Liver (tissue), 9 donors: ENCODE results near the gene MRPS18B. TPM values are rescaled to one million over a fixed set of nuclear protein-coding genes. Genes with fewer than 3 reads are reported as not detected.

Experiments used
- DNase-seq: peaks from one replicate; pipeline ENCODE4 v3.0.0-alpha.2; 2017; ENCODE audit warnings: low spot score
- H3K27ac ChIP-seq, 2 donors: one replicate each; pipeline ENCODE4 v1.7.0; 2013; ENCODE audit warnings: inconsistent platforms in 2 of 2, low read length in 2 of 2, control low read depth in 1 of 2, low read depth in 1 of 2, mild to moderate bottlenecking in 1 of 2
- H3K27me3 ChIP-seq, 4 donors: one replicate each; pipeline versions ENCODE4 v1.6.1 to v1.7.0; 2013; ENCODE audit warnings: low read length in 3 of 4, inconsistent platforms in 1 of 4, mild to moderate bottlenecking in 1 of 4, moderate library complexity in 1 of 4; ENCODE audit not compliant: control insufficient read depth in 4 of 4, insufficient read depth in 4 of 4
- H3K36me3 ChIP-seq, 4 donors: one replicate each; pipeline versions ENCODE4 v1.6.1 to v1.7.0; 2013; ENCODE audit warnings: low read length in 3 of 4, mild to moderate bottlenecking in 3 of 4, low read depth in 1 of 4, moderate library complexity in 1 of 4; ENCODE audit not compliant: control insufficient read depth in 4 of 4, insufficient read depth in 3 of 4
- H3K4me1 ChIP-seq, 4 donors: one replicate each; pipeline versions ENCODE4 v1.6.1 to v1.7.0; 2013; ENCODE audit warnings: low read length in 3 of 4, mild to moderate bottlenecking in 3 of 4, moderate library complexity in 1 of 4; ENCODE audit not compliant: control insufficient read depth in 4 of 4, insufficient read depth in 4 of 4
- H3K4me3 ChIP-seq, 3 donors: one replicate each; pipeline versions ENCODE4 v1.6.1 to v1.7.0; 2013; ENCODE audit warnings: low read length in 3 of 3, control low read depth in 1 of 3, low read depth in 1 of 3, mild to moderate bottlenecking in 1 of 3
- H3K9ac ChIP-seq, 2 donors: one replicate each; pipeline ENCODE4 v1.7.0; 2013; ENCODE audit warnings: low read length in 2 of 2, mild to moderate bottlenecking in 2 of 2, moderate library complexity in 2 of 2, control low read depth in 1 of 2, low read depth in 1 of 2
- H3K9me3 ChIP-seq, 4 donors: one replicate each; pipeline versions ENCODE4 v1.6.1 to v1.7.0; 2013; ENCODE audit warnings: low read length in 3 of 4; ENCODE audit not compliant: control insufficient read depth in 4 of 4
- ATF3 ChIP-seq: IDR thresholded peaks from 2 replicates; pipeline ENCODE4 v1.6.1; 2016; ENCODE audit warnings: antibody characterized with exemption
- CTCF ChIP-seq: fragments of 150-350 bp; IDR thresholded peaks from 2 replicates; pipeline ENCODE4 v1.5.1; 2017; ENCODE audit warnings: improper control_type of control experiment, low read depth, low read length; ENCODE audit not compliant: missing input control
- EGR1 ChIP-seq, 2 donors: IDR thresholded peaks; 2 replicates each; pipeline ENCODE4 v1.6.1; 2016 to 2018; ENCODE audit warnings: antibody characterized with exemption in 2 of 2, low read depth in 2 of 2
- FOXA1 ChIP-seq: IDR thresholded peaks from 2 replicates; pipeline ENCODE4 v1.6.1; 2016; ENCODE audit warnings: antibody characterized with exemption
- HNF4A ChIP-seq, 2 donors: conservative IDR thresholded peaks; 2 replicates each; pipeline ENCODE4 v1.6.1; 2016; ENCODE audit warnings: antibody characterized with exemption in 2 of 2, mild to moderate bottlenecking in 2 of 2
- HNF4G ChIP-seq: IDR thresholded peaks from 2 replicates; pipeline ENCODE4 v1.6.1; 2016; ENCODE audit warnings: antibody characterized with exemption
- JUND ChIP-seq, 2 donors: IDR thresholded peaks; 2 replicates each; pipeline ENCODE4 v1.6.1; 2016; ENCODE audit warnings: antibody characterized with exemption in 2 of 2
- MAX ChIP-seq: IDR thresholded peaks from 2 replicates; pipeline ENCODE4 v1.6.1; 2016; ENCODE audit warnings: antibody characterized with exemption
- RAD21 ChIP-seq, 2 donors: IDR thresholded peaks; 2 replicates each; pipeline ENCODE4 v1.6.1; 2016; ENCODE audit warnings: antibody characterized with exemption in 2 of 2, mild to moderate bottlenecking in 2 of 2
- REST ChIP-seq: IDR thresholded peaks from 2 replicates; pipeline ENCODE4 v1.6.1; 2016; ENCODE audit warnings: antibody characterized with exemption, mild to moderate bottlenecking
- SP1 ChIP-seq: IDR thresholded peaks from 2 replicates; pipeline ENCODE4 v1.6.1; 2018; ENCODE audit warnings: antibody characterized with exemption, mild to moderate bottlenecking
- TAF1 ChIP-seq: conservative IDR thresholded peaks from 2 replicates; pipeline ENCODE4 v1.6.1; 2016; ENCODE audit warnings: antibody characterized with exemption, mild to moderate bottlenecking
- WGBS: extraction: QIAGEN DNeasy Blood & Tissue Kit; methylation state at CpG from one replicate; pipeline ENCODE4 v1.1.7; 2013; 5-methylcytosine and 5-hydroxymethylcytosine counted together
- polyA plus RNA-seq, 2 donors: library from polyadenylated mRNA; stranded (reverse) in 1 of 2; unstranded in 1 of 2; fragments of 200-250 nt in 1 of 2; fragments of >200 nt in 1 of 2; fragmentation: Nextera tagmentation in 1 of 2; extraction: Ambion mirVana in 1 of 2; gene quantifications; one replicate each; pipeline versions ENCODE4 v1.2.1 to v1.2.3, GENCODE V29; 2013 to 2015
- total RNA-seq, 2 donors: library from RNA; depleted of rRNA; stranded (reverse); fragments of >200 nt; gene quantifications; one replicate each; pipeline ENCODE4 v1.2.3, GENCODE V29; 2014
- TF ChIP-seq, protein P1 (sequence below): IDR thresholded peaks from 2 replicates; pipeline ENCODE4 v1.6.1; 2016; ENCODE audit warnings: antibody characterized with exemption
- donor health status: healthy.
- donor health status: healthy.
- donor health status: healthy.
- donor health status: healthy.
- donor health status: healthy.

The MRPS18B gene
- total and polyA plus RNA-seq, 4 donors, result 50.5 to 81.9 (median 69.4) TPM

GRCh38 chr6:30641048-30641447, 23.4 kb downstream of the MRPS18B start:
- TF ChIP-seq RAD21 (IDR thresholded peaks at IDR 0.05) (no peak), TAF1 (no peak), SP1 (no peak), CTCF (no peak), ATF3 (no peak), MAX (no peak), FOXA1 (no peak)
- Histone ChIP-seq H3K27me3 (no peaks in the 10 kb centered on the region), H3K27ac (no peak overlapping the region), H3K9ac (no peak overlapping the region), H3K36me3 (peaks cover 0 to 3% (median 0%) of the 10 kb centered on the region in 4 donors), H3K9me3 (no peaks in the 10 kb centered on the region), H3K4me3 (no peak overlapping the region), H3K4me1 (peaks cover 0 to 14% (median 8%) of the 10 kb centered on the region in 4 donors)
- DNase-seq, result no peak
- WGBS, result 79% methylated on average over 1 of the region's 1 CpG

DNA sequence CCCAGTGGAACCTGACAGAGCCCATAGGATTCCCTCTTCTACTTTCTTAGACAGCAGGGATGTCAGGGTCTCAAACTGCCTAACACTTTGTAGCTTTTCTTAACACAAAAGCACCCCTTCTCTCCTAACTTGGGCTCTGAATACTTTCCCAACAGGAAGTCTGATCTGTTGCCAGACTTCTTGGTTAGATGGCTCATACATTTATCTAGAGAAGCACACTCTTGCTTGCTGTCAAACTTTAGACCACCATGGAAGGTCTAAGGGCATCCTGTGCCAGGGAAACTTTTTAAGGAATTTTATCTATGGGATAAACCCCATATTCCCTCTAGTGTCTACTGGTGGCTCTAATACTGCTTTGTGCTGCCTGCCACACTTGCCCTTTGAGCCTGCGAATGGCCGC, 26.0 kb downstream of the MRPS18B start:
- 90% methylated on average over 2 of the region's 2 CpGs for WGBS
- TF ChIP-seq SP1 (no peak), CTCF (no peak), HNF4G (no peak), HNF4A (conservative IDR thresholded peaks at IDR 0.05) (no peak), JUND (IDR thresholded peaks at IDR 0.05) (no peak), EGR1 (IDR thresholded peaks at IDR 0.05; ENCODE audit: low read depth in 2 of 2) (no peak), REST (no peak), RAD21 (IDR thresholded peaks at IDR 0.05) (no peak)
- TF ChIP-seq, protein P1, sequence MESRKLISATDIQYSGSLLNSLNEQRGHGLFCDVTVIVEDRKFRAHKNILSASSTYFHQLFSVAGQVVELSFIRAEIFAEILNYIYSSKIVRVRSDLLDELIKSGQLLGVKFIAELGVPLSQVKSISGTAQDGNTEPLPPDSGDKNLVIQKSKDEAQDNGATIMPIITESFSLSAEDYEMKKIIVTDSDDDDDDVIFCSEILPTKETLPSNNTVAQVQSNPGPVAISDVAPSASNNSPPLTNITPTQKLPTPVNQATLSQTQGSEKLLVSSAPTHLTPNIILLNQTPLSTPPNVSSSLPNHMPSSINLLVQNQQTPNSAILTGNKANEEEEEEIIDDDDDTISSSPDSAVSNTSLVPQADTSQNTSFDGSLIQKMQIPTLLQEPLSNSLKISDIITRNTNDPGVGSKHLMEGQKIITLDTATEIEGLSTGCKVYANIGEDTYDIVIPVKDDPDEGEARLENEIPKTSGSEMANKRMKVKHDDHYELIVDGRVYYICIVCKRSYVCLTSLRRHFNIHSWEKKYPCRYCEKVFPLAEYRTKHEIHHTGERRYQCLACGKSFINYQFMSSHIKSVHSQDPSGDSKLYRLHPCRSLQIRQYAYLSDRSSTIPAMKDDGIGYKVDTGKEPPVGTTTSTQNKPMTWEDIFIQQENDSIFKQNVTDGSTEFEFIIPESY, result no peak
- Histone ChIP-seq H3K9ac (no peak overlapping the region), H3K9me3 (no peaks in the 10 kb centered on the region), H3K4me3 (no peak overlapping the region), H3K4me1 (peaks cover 2 to 28% (median 21%) of the 10 kb centered on the region in 4 donors), H3K27ac (no peak overlapping the region), H3K36me3 (peaks cover 0 to 3% (median 0%) of the 10 kb centered on the region in 4 donors), H3K27me3 (no peaks in the 10 kb centered on the region)
- no peak for DNase-seq
